ENCODE measurements around the gene HSBP1.

The HSBP1 gene

GRCh38 chr16:83807710-83808572 lies at the start of gene HSBP1:
Gene HSBP1 (plus strand): TSS chr16:83807978. CDS start chr16:83808077, 99 bp downstream.
- no peaks in the 10 kb centered on the region for H3K36me3 ChIP-seq (ENCODE audit: insufficient read depth, low read length)
- TF ChIP-seq EZH2 (IDR thresholded peaks at IDR 0.05) (no peak), POLR2AphosphoS5 (IDR thresholded peaks at IDR 0.05; ENCODE audit: borderline replicate concordance, low read depth, low read length) (peak; percentile 64; the same call in 1 of the 2 replicates)
- no peak within 1 kb of the TSS for H3K27ac ChIP-seq
- no peak for DNase-seq (ENCODE audit: low read depth, low spot score)
- H3K9me3 ChIP-seq (ENCODE audit: low read depth, low read length) = no peaks in the 10 kb centered on the region
- peak within 1 kb of the TSS; percentile 88 for H3K9ac ChIP-seq (ENCODE audit: insufficient read length)
- peak within 1 kb of the TSS; percentile 83 for H3K4me3 ChIP-seq

- H3K27ac ChIP-seq = no peak overlapping the region
- H3K9ac ChIP-seq (ENCODE audit: insufficient read length) = no peak overlapping the region
- no peak for DNase-seq (ENCODE audit: low read depth, low spot score)
- H3K4me3 ChIP-seq = no peak overlapping the region
- TF ChIP-seq POLR2AphosphoS5 (IDR thresholded peaks at IDR 0.05; ENCODE audit: borderline replicate concordance, low read depth, low read length) (no peak), EZH2 (IDR thresholded peaks at IDR 0.05) (no peak), FOXP2 (optimal IDR thresholded peaks at IDR 0.05; ENCODE audit: control extremely low read depth, extremely low read length, insufficient read depth) (no peak)
- H3K9me3 ChIP-seq (ENCODE audit: low read depth, low read length) = no peaks in the 10 kb centered on the region
- no peaks in the 10 kb centered on the region for H3K36me3 ChIP-seq (ENCODE audit: insufficient read depth, low read length)
Observed at GRCh38 chr16:83762141-83762991, 45.4 kb upstream of the HSBP1 start.

DNA sequence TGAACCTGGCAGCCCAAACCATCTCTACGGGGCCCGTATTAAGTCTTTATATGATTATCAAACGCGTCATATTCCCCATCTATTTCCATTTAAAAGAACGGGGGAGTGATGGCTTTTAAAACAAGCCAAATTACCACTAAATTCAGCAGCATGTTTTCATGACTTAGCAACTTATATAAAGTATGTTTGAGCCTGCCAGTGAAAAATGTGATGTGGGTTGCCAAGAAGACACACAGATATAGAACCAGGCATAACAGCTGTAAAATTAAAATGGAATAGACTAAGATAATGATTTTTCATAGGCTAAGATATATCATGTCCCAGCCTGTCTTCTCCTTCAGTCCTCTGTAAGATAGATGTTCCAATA lies 44.8 kb upstream of the HSBP1 start:
- Histone ChIP-seq H3K9ac (ENCODE audit: insufficient read length) (no peak overlapping the region), H3K4me3 (no peak overlapping the region), H3K36me3 (ENCODE audit: insufficient read depth, low read length) (no peaks in the 10 kb centered on the region), H3K9me3 (ENCODE audit: low read depth, low read length) (no peaks in the 10 kb centered on the region), H3K27ac (no peak overlapping the region)
- no peak for DNase-seq (ENCODE audit: low read depth, low spot score)
- no peak for TF ChIP-seq POLR2AphosphoS5 (IDR thresholded peaks at IDR 0.05; ENCODE audit: borderline replicate concordance, low read depth, low read length)
- no peak for TF ChIP-seq EZH2 (IDR thresholded peaks at IDR 0.05)
- no peak for TF ChIP-seq FOXP2 (optimal IDR thresholded peaks at IDR 0.05; ENCODE audit: control extremely low read depth, extremely low read length, insufficient read depth)

GRCh38 chr16:83768986-83769385 lies 38.8 kb upstream of the HSBP1 start:
- no peak for TF ChIP-seq FOXP2 (optimal IDR thresholded peaks at IDR 0.05; ENCODE audit: control extremely low read depth, extremely low read length, insufficient read depth)
- TF ChIP-seq POLR2AphosphoS5 (IDR thresholded peaks at IDR 0.05; ENCODE audit: borderline replicate concordance, low read depth, low read length) = no peak
- TF ChIP-seq EZH2 (IDR thresholded peaks at IDR 0.05) = no peak
- Histone ChIP-seq H3K27ac (no peak overlapping the region), H3K9ac (ENCODE audit: insufficient read length) (no peak overlapping the region), H3K9me3 (ENCODE audit: low read depth, low read length) (no peaks in the 10 kb centered on the region), H3K4me3 (no peak overlapping the region), H3K36me3 (ENCODE audit: insufficient read depth, low read length) (no peaks in the 10 kb centered on the region)
- DNase-seq (ENCODE audit: low read depth, low spot score) = no peak

DNA sequence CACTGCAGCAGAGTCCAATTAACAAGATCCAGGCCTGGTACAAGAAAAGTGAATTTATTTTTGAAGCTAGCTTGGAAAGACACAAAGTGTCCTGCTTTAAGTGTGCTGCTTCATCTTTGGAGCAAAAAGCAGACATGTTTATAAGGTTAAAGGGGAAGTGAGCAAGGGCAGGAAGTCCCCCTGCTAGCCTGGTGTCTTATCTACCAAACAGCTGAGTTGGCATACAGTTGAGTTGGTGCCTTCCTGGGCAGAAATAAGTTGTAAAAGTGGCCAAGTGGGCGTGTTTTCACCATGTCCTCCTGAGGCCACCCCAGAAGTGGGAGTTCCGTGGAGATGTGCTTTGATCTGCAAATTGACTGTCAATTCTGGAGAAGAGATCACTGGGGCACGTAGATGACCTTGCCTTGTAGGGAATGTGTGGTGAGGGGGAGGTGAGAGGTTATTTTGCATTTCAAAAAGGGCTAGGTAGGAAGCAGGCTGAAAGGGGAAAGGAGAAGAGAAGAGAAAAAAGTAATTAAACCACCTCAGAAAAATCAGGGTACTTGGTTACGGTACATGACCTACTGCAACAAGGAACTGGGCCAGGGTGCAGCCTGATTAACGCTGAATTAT lies 38.3 kb upstream of the HSBP1 start:
- Histone ChIP-seq H3K36me3 (ENCODE audit: insufficient read depth, low read length) (no peaks in the 10 kb centered on the region), H3K9me3 (ENCODE audit: low read depth, low read length) (no peaks in the 10 kb centered on the region), H3K9ac (ENCODE audit: insufficient read length) (no peak overlapping the region), H3K4me3 (no peak overlapping the region), H3K27ac (no peak overlapping the region)
- TF ChIP-seq POLR2AphosphoS5 (IDR thresholded peaks at IDR 0.05; ENCODE audit: borderline replicate concordance, low read depth, low read length) (no peak), EZH2 (IDR thresholded peaks at IDR 0.05) (no peak), FOXP2 (optimal IDR thresholded peaks at IDR 0.05; ENCODE audit: control extremely low read depth, extremely low read length, insufficient read depth) (no peak)
- DNase-seq (ENCODE audit: low read depth, low spot score) = no peak

- Histone ChIP-seq H3K27ac (no peak overlapping the region), H3K9ac (ENCODE audit: insufficient read length) (no peak overlapping the region), H3K36me3 (ENCODE audit: insufficient read depth, low read length) (no peaks in the 10 kb centered on the region), H3K4me3 (no peak overlapping the region), H3K9me3 (ENCODE audit: low read depth, low read length) (no peaks in the 10 kb centered on the region)
- no peak for TF ChIP-seq EZH2 (IDR thresholded peaks at IDR 0.05)
- TF ChIP-seq POLR2AphosphoS5 (IDR thresholded peaks at IDR 0.05; ENCODE audit: borderline replicate concordance, low read depth, low read length) = no peak
- TF ChIP-seq FOXP2 (optimal IDR thresholded peaks at IDR 0.05; ENCODE audit: control extremely low read depth, extremely low read length, insufficient read depth) = no peak
- no peak for DNase-seq (ENCODE audit: low read depth, low spot score)
Observed at GRCh38 chr16:83771306-83771942, 36.4 kb upstream of the HSBP1 start.

- Histone ChIP-seq H3K9ac (ENCODE audit: insufficient read length) (no peak overlapping the region), H3K4me3 (no peak overlapping the region), H3K27ac (no peak overlapping the region), H3K36me3 (ENCODE audit: insufficient read depth, low read length) (no peaks in the 10 kb centered on the region), H3K9me3 (ENCODE audit: low read depth, low read length) (no peaks in the 10 kb centered on the region)
- no peak for DNase-seq (ENCODE audit: low read depth, low spot score)
- no peak for TF ChIP-seq FOXP2 (optimal IDR thresholded peaks at IDR 0.05; ENCODE audit: control extremely low read depth, extremely low read length, insufficient read depth)
- TF ChIP-seq POLR2AphosphoS5 (IDR thresholded peaks at IDR 0.05; ENCODE audit: borderline replicate concordance, low read depth, low read length) = no peak
- no peak for TF ChIP-seq EZH2 (IDR thresholded peaks at IDR 0.05)
Observed at GRCh38 chr16:83772806-83773205, 35.0 kb upstream of the HSBP1 start.
